Endothelial cell of umbilical vein (primary cell): ENCODE measurements around the gene SMC1B.

ENCODE experiments used
- CTCF ChIP-seq, 2 donors: IDR thresholded peaks; 1 replicate in 1 of 2; 2 replicates in 1 of 2; pipeline ENCODE4 v1.5.1; 2011; ENCODE audit warnings: low read length in 2 of 2, mild to moderate bottlenecking in 2 of 2, moderate library complexity in 2 of 2, control low read depth in 1 of 2, inconsistent platforms in 1 of 2, low read depth in 1 of 2; ENCODE audit not compliant: insufficient read depth in 1 of 2; ENCODE audit errors: extremely low read depth in 1 of 2
- EZH2 ChIP-seq: IDR thresholded peaks from 2 replicates; pipeline ENCODE4 v1.6.1; 2012; ENCODE audit warnings: borderline replicate concordance, low read depth, mild to moderate bottlenecking, moderate library complexity, low read length, inconsistent platforms; ENCODE audit not compliant: severe bottlenecking
- GATA2 ChIP-seq: IDR thresholded peaks from 2 replicates; pipeline ENCODE4 v1.7.0; 2011; ENCODE audit warnings: low read depth, mild to moderate bottlenecking, moderate library complexity, mixed read lengths, low read length; ENCODE audit not compliant: insufficient read length, insufficient read depth
- JUN ChIP-seq: IDR thresholded peaks from 2 replicates; pipeline ENCODE4 v1.6.1; 2011; ENCODE audit warnings: borderline replicate concordance, low read depth; ENCODE audit not compliant: insufficient read length, insufficient read depth
- POLR2A ChIP-seq: IDR thresholded peaks from 2 replicates; pipeline ENCODE4 v1.6.1; 2012; ENCODE audit warnings: low read depth, mild to moderate bottlenecking, control low read depth, low read length
- POLR2AphosphoS5 ChIP-seq: IDR thresholded peaks from 2 replicates; pipeline ENCODE4 v1.6.1; 2012; ENCODE audit warnings: low read depth, mild to moderate bottlenecking, control low read depth, low read length, moderate library complexity; ENCODE audit not compliant: insufficient read depth

- no peak for TF ChIP-seq POLR2A
- TF ChIP-seq CTCF (IDR thresholded peaks at IDR 0.05; ENCODE audit: extremely low read depth in 1 of 2, insufficient read depth in 1 of 2, low read depth in 1 of 2, low read length in 2 of 2) = no peak
- TF ChIP-seq EZH2 = no peak
- TF ChIP-seq JUN = no peak
- TF ChIP-seq POLR2AphosphoS5 = no peak
- no peak for TF ChIP-seq GATA2
Observed at GRCh38 chr22:45331486-45331885, 81.9 kb downstream of the SMC1B start.
